BLaER1 (cell line): ENCODE data around the gene DOC2A.
A peak's percentile ranks its signal among the peaks of the same experiment; 100 is the strongest.
"Not testable (repeated sequence)": the region's sequence is repeated elsewhere in the genome, so short reads cannot be mapped to it uniquely, and the experiment has no call there.

Experiments used
- H3K27ac ChIP-seq: shearing (Covaris generic); formaldehyde crosslinking; 2 replicates; pipeline ENCODE4 v1.8.1; 2022
- H3K27me3 ChIP-seq: shearing (Covaris generic); formaldehyde crosslinking; 2 replicates; pipeline ENCODE4 v1.8.1; 2022
- H3K36me3 ChIP-seq: shearing (Covaris generic); formaldehyde crosslinking; 2 replicates; pipeline ENCODE4 v1.8.1; 2022
- H3K4me1 ChIP-seq: shearing (Covaris generic); formaldehyde crosslinking; 2 replicates; pipeline ENCODE4 v1.8.1; 2022
- H3K4me2 ChIP-seq: shearing (Covaris generic); formaldehyde crosslinking; 2 replicates; pipeline ENCODE4 v1.8.1; 2022
- H3K4me3 ChIP-seq: shearing (Covaris generic); formaldehyde crosslinking; 2 replicates; pipeline ENCODE4 v1.8.1; 2022
- H3K9ac ChIP-seq: shearing (Covaris generic); formaldehyde crosslinking; 2 replicates; pipeline ENCODE4 v1.8.1; 2022
- H3K9me3 ChIP-seq: shearing (Covaris generic); formaldehyde crosslinking; 2 replicates; pipeline ENCODE4 v1.8.1; 2022
- H4K20me1 ChIP-seq: shearing (Covaris generic); formaldehyde crosslinking; 2 replicates; pipeline ENCODE4 v1.8.1; 2022
- Cebpa-rat ChIP-seq: shearing (Covaris generic); IDR thresholded peaks from 2 replicates; pipeline ENCODE4 v1.8.1; 2022

DOC2A gene

GRCh38 chr16:29962344-29962994 is 48.4 kb downstream of the DOC2A start:
- H3K27me3 ChIP-seq, result no peaks in the 10 kb centered on the region
- H4K20me1 ChIP-seq, result no peaks in the 10 kb centered on the region
- H3K4me3 ChIP-seq, result peak overlapping the region; percentile 79
- peaks cover 20% of the 10 kb centered on the region for H3K4me1 ChIP-seq
- TF ChIP-seq Cebpa-rat, result no peak
- H3K4me2 ChIP-seq, result peak overlapping the region; percentile 99
- H3K27ac ChIP-seq, result peak overlapping the region; percentile 88
- peak overlapping the region; percentile 85 for H3K9ac ChIP-seq
- H3K9me3 ChIP-seq, result no peaks in the 10 kb centered on the region
- peaks cover 20% of the 10 kb centered on the region for H3K36me3 ChIP-seq

- no peak for TF ChIP-seq Cebpa-rat
- peaks cover 15% of the 10 kb centered on the region; the same call in 1 of the 2 replicates for H3K36me3 ChIP-seq
- H4K20me1 ChIP-seq, result no peaks in the 10 kb centered on the region
- peak within 1 kb of the TSS; percentile 85 for H3K9ac ChIP-seq
- peak within 1 kb of the TSS; percentile 88 for H3K27ac ChIP-seq
- peak within 1 kb of the TSS; percentile 79 for H3K4me3 ChIP-seq
- H3K4me2 ChIP-seq, result peak within 1 kb of the TSS; percentile 99
- peaks cover 20% of the 10 kb centered on the region for H3K4me1 ChIP-seq
- H3K9me3 ChIP-seq, result no peaks in the 10 kb centered on the region
- no peaks in the 10 kb centered on the region for H3K27me3 ChIP-seq
Observed at GRCh38 chr16:29961479-29962343, 49.1 kb downstream of the DOC2A start, which contains the start of gene TMEM219. TMEM219 (plus strand) TSS chr16:29962079; CDS start chr16:29963144, 1,065 bp downstream.

DNA sequence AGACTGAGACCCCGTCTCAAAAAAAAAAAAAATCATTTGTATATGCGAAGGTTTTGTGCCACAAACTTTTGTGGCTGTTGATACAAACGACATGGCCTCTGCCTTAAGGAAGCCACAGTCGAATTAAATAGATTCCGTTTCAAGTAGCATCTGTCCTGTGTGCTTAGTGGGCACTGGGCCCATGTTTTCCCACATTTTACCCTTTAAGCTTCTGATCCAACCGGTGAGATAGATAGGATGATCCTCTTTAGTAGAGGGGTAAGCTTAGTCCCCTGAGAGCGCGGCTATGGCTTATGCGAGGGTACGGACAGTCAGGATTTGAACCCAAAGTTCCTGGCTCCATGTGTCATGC is 49.7 kb downstream of the DOC2A start:
- Histone ChIP-seq H3K27ac (peak overlapping the region; percentile 88; the same call in 1 of the 2 replicates), H4K20me1 (no peaks in the 10 kb centered on the region), H3K4me3 (peak overlapping the region; percentile 79), H3K36me3 (peaks cover 15% of the 10 kb centered on the region; the same call in 1 of the 2 replicates), H3K9ac (peak overlapping the region; percentile 85), H3K4me1 (peaks cover 20% of the 10 kb centered on the region), H3K27me3 (no peaks in the 10 kb centered on the region), H3K9me3 (no peaks in the 10 kb centered on the region), H3K4me2 (peak overlapping the region; percentile 99)
- no peak for TF ChIP-seq Cebpa-rat

DNA sequence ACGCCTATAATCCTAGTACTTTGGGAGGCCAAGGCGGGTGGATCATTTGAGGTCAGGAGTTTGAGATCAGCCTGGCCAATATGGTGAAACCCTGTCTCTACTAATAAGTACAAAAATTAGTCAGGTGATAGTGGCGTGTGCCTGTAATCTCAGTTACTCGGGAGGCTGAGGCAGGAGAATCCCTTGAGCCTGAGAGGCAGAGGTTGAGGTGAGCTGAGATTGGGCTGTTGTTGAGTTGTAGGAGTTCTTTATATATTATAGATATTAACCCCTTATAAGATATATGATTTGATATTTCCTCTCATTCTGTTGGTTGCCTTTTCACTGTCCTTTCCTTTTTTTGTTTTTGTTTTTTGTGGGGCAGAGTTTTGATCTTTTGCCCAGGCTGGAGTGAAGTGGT is 51.0 kb downstream of the DOC2A start:
- not testable (repeated sequence) for H3K27me3 ChIP-seq, H3K9ac ChIP-seq, H3K4me3 ChIP-seq, H3K4me2 ChIP-seq, H3K27ac ChIP-seq, H4K20me1 ChIP-seq, H3K9me3 ChIP-seq, H3K36me3 ChIP-seq
- H3K4me1 ChIP-seq, result peaks cover 20% of the 10 kb centered on the region

DNA sequence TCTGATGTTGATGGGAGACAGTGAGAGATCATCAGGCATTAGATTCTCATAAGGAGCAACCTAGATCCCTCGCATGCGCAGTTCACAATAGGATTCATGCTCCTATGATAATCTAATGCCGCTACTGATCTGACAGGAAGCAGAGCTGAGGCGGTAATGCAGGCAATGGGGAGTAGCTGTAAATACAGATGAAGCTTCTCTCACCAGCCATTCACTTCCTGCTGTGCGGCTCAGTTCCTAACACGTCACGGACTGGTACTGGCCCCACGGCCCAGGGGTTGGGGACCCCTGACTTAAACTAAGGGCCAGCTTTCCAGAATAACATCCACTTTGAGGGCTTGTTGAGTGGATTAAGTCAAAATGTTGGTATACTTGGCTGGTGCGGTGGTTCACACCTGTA is 51.5 kb downstream of the DOC2A start:
- no peak for TF ChIP-seq Cebpa-rat
- H3K36me3 ChIP-seq, result 0 out of 2 replicates have a peak, but pooled peaks cover 5% of the 10 kb centered on the region
- H3K27ac ChIP-seq, result no peak overlapping the region
- H3K4me3 ChIP-seq, result no peak overlapping the region
- H3K9ac ChIP-seq, result no peak overlapping the region
- H3K4me2 ChIP-seq, result no peak overlapping the region
- H4K20me1 ChIP-seq, result no peaks in the 10 kb centered on the region
- H3K27me3 ChIP-seq, result no peaks in the 10 kb centered on the region
- H3K4me1 ChIP-seq, result peaks cover 20% of the 10 kb centered on the region
- no peaks in the 10 kb centered on the region for H3K9me3 ChIP-seq

GRCh38 chr16:29958756-29959155 is 52.1 kb downstream of the DOC2A start:
- no peak overlapping the region for H3K27ac ChIP-seq
- no peak overlapping the region for H3K9ac ChIP-seq
- 0 out of 2 replicates have a peak, but pooled peaks cover 5% of the 10 kb centered on the region for H3K36me3 ChIP-seq
- no peaks in the 10 kb centered on the region for H3K27me3 ChIP-seq
- H3K4me2 ChIP-seq, result no peak overlapping the region
- no peak for TF ChIP-seq Cebpa-rat
- H3K4me3 ChIP-seq, result no peak overlapping the region
- peaks cover 20% of the 10 kb centered on the region for H3K4me1 ChIP-seq
- H4K20me1 ChIP-seq, result no peaks in the 10 kb centered on the region
- no peaks in the 10 kb centered on the region for H3K9me3 ChIP-seq
